Activated T-helper 1 cell treated with anti-CD3 and anti-CD28 coated beads, Interleukin-2, amount 50 U/mL, for 16 hours (primary cell): ENCODE data around the gene IL25.
"Not testable (repeated sequence)": the region's sequence is repeated elsewhere in the genome, so short reads cannot be mapped to it uniquely, and the experiment has no call there.

Experiments used
- DNase-seq, 2 donors: peaks; one replicate each; pipeline ENCODE4 v3.0.0-alpha.2; 2020; ENCODE audit warnings: low read depth in 1 of 2, low spot score in 1 of 2

IL25 gene

DNA sequence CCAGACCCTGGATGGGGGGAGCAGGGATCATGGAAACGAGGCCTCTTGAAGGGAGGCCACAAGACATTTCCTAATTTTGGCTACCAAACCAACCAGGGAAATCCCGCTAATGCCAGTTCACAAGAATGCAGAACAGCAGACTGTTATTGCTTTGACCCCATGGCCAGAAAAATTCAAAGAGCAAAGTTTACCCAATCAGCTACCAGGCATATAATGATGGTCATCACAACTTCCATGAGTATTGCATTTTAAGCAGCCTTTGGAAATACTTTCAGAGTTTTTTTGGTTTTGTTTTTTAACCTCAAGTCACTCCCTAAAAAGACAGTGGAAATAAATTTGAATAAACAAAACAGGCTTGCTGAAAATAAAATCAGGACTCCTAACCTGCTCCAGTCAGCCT lies at the start of gene IL25:
Gene IL25 (plus strand): TSS at position 301 of the 400 bp plus-strand sequence.
- DNase-seq, result no peak

DNA sequence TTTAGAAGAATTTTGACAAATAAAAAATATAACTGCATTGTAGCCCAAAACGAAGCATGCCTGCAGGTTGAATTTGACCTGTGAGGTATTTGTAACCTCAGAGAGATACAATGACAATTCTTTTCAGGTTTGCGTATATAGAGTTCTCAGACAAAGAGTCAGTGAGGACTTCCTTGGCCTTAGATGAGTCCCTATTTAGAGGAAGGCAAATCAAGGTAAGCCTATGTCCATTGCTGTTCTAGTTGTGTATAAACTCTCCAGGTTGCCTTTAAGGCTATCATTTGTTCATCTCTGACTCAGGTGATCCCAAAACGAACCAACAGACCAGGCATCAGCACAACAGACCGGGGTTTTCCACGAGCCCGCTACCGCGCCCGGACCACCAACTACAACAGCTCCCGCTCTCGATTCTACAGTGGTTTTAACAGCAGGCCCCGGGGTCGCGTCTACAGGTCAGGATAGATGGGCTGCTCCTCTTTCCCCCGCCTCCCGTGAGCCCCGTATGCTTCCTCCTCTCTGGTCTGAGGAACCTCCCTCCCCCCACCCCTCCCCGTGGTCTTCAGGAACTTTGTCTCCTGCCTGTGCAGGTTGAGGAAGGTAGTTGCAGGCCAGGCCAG lies 48.7 kb upstream of the IL25 start:
- no peak for DNase-seq

DNA sequence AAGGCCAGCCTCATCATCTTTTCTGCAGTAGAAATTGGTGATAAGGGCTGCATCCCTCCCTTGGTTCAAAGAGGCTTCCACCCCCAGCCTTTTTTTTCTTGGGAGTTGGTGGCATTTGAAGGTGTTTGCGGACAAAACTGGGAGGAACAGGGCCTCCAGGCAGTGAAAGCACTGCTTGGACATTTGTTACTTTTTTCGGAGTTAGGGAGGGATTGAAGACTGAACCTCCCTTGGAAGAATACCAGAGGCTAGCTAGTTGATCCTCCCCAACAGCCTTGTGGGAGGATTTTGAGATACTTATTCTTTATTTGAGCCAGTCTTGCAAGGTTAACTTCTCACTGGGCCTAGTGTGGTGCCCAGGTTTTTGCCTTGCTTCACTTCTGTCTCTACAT lies 48.2 kb upstream of the IL25 start:
- no peak for DNase-seq

DNA sequence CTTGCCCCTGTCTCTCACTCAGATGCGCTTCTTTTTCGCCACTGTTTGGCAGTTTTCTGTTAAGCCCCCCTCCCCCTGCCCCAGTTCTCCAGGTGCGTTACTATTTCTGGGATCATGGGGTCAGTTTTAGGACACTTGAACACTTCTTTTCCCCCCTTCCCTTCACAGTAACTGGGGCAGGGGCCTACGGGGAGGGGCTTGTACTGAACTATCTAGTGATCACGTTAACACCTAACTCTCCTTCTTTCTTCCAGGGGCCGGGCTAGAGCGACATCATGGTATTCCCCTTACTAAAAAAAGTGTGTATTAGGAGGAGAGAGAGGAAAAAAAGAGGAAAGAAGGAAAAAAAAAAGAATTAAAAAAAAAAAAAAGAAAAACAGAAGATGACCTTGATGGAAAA lies 47.6 kb upstream of the IL25 start:
- no peak for DNase-seq

DNA sequence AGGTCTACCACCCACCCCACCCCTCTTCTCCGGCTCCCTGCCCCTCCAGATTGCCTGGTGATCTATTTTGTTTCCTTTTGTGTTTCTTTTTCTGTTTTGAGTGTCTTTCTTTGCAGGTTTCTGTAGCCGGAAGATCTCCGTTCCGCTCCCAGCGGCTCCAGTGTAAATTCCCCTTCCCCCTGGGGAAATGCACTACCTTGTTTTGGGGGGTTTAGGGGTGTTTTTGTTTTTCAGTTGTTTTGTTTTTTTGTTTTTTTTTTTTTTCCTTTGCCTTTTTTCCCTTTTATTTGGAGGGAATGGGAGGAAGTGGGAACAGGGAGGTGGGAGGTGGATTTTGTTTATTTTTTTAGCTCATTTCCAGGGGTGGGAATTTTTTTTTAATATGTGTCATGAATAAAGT lies 46.9 kb upstream of the IL25 start:
- not testable (repeated sequence) for DNase-seq

DNA sequence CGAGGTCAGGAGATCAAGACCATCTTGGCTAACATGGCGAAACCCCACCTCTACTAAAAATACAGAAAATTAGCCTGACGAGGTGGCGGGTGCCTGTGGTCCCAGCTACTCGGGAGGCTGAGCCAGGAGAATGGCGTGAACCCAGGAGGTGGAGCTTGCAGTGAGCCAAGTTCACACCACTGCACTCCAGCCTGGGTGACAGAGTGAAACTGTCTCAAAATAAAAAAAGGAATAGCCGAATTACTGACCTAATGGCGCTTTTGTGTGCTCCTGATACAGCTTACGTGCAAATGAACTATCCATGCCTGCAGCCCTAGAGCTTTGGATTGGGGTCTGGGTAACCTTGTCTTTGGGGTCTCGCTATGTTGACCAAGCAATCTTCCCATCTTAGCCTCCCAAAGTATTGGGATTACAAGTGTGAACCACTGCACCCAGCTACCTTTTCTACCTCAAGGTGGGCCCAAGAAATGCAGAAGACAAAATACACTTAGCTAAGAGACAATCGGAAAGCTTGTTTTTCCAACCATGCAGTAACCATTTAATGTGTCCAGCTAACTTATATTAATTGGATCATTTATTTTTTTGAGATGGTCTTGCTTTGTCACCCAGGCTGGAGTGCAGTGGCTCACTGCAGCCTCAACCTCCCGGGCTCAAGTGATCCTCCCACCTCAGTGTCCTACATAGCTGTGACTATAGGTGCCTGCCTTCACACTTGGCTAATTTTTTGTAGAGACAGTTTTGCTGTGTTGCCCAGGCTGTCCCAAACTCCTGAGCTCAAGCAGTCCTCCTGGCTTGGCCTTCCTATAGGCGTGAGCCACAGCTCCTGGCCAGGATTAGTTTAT lies 45.9 kb upstream of the IL25 start:
- no peak for DNase-seq

DNA sequence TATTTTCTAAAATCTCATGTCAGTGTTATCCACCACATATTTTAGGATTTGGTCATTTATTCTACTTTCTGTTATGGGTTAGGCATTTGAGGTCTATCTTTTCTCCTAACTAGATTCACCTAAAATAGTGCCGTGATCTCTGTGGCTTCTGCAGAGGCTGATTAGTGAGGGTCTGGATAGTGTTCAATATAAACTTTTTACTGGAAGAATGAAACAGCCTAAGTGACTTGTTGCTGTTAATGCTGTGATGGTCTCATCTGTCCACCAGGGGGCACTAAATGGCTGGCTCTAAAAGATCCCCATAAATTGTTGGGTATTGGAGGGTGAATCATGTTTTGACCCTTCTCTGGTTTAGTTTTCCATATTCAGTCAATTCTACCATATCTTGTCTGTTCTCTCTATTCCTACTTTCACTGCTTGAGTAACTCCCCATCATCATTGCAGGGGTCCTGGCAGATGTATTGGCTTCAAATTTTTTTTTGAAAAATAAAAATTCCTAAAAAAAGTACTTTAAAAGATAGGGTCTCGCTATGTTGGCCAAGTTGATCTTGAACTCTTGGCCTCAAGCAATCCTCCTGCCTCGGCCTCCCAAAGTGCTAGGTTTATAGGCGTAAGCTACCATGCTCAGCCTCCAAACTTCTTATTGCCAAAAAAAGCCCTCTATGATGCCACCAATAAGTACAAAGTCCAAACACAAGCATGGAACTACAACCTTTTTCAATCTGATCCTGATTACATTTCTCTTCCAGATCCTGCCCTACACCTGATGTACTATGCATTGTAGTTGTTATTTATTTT lies 44.5 kb upstream of the IL25 start:
- DNase-seq, result peak in 1 of 2 donors; percentile 48

DNA sequence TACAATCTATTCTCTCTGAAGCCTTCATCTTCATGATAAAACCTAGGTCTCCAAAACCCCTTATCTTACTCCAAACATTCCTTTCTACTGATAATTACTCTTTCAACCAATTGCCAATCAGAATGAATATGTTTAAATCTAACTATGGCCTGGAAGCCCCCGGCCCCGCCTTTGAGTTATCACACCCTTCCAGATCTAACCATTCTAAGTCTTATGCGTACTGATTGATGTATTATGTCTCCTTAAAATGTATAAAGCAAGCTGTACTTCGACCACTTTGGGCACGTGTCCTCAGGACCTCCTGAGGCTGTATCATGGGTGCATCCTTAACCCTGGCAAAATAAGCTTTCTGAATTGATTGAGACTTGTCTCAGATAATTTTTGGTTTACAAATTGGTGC lies 37.0 kb upstream of the IL25 start:
- DNase-seq, result no peak

DNA sequence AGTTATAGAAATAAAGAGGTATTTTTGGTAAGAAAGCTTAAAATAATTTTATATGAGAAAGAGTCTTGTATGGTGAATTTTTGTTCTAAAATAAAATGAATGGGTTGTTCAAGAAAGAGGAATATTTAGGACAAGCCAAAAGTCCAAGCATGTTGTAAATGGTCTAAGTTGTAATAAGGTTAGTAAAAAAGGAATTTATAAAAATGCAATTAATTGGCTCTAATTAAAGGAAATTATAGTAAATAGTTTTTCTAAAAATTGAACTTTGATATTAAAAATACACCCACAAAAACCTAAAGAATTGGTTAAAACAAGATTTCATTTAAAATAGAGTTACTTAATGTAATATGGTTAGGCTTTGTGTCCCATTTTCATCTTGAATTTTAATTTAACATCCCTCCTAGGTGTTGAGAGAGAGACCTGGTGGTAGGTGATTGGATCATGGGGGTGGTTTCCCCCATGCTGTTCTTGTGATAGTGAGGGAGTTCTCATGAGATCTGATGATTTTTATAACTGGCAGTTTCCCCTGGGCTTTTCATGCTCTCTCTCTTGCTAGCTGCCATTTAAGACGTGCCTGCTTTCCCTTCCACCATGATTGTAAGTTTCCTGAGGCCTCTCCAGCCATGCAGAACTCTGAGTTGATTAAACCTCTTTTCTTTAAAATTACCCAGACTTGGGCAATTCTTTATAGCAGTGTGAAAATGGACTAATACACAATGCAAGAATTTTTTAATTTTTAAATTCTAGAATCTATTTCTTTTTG lies 32.9 kb upstream of the IL25 start:
- DNase-seq, result no peak

DNA sequence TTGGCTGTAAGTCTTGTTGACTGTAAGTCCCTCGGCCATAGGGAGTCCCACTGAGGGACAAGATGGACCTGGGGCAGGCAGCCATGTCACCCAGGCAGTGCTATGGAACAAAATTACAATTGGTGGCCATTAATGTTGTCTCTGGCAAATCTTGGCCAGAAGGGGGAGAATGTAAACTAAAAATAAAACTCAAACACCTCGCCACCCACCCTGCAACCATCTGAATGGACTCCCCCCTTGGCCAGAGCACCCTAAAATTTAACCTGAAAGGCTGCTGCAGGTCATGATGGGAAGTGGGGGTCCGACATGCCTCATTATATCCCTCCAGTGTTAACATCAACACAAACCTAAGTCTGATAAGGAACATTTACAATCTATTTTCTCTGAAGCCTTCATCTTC lies 28.1 kb upstream of the IL25 start:
- no peak for DNase-seq

DNA sequence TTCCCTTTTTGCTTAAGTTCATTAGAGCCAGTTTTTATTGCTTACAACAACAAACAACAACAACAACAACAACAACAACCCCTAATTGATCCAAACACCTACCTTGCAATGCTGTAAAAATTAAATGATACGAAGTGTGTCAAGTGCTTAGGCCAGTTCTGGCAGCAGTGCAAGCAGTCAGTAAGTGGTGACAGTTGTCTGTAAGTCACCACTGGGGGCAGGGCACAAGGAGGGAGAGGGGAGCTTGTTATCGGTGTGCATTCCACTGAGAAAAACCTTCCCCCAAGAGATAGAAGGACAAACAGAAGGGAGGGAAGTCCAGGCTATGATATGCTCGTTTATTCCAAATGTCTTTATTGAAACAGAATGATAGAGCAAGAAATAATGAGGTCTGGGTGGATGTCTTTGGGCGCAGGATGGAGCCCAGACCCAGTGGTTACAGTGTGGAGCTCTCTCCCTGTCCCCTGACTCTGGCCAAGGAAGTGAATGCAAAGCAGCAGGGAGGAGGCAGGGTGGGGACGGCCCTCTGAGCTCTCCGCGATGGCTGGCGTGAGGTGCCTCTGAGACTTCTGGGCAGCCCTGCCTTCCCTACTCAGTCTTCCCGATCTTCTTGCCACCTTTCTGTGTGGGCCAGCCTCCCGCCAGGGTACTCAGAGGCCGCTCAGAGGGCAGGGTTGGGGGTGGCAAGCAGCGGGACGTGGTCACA lies 26.5 kb upstream of the IL25 start:
- no peak for DNase-seq

DNA sequence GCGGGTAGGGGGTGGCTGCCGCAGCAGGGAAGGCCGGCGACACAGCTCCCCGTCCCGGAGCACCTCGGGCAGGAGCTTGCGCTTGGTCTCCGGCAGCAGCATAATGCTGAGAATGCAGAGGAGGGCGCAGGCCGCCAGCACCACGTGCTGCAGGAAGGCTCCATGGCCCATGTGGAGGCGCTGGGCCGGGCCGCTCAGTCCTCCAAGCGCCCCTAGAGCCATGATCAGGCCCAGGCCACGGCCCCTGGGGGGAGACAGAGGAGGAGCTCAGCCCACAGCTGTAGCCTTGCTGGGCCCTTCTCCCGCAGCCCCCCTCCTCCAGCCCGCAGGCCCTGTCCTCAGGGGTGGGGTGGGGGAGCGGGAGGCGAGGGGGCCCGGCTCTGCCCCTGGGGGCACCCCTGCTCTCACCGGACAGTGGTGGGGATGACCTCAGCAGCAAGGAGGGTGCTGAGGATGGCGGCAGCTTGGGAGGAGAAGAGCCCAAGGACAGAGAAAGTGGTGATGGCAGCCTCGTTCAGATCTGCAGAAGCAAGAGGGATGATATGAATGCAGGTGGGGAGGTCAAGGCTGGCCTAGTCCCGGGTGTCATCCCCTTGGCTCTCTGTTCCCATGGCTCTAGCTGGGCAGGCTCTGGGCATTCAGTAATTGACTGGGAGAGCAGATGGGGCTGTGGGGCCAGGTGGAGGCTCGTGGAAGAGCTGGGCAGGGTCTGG lies 25.8 kb upstream of the IL25 start:
- DNase-seq, result no peak

DNA sequence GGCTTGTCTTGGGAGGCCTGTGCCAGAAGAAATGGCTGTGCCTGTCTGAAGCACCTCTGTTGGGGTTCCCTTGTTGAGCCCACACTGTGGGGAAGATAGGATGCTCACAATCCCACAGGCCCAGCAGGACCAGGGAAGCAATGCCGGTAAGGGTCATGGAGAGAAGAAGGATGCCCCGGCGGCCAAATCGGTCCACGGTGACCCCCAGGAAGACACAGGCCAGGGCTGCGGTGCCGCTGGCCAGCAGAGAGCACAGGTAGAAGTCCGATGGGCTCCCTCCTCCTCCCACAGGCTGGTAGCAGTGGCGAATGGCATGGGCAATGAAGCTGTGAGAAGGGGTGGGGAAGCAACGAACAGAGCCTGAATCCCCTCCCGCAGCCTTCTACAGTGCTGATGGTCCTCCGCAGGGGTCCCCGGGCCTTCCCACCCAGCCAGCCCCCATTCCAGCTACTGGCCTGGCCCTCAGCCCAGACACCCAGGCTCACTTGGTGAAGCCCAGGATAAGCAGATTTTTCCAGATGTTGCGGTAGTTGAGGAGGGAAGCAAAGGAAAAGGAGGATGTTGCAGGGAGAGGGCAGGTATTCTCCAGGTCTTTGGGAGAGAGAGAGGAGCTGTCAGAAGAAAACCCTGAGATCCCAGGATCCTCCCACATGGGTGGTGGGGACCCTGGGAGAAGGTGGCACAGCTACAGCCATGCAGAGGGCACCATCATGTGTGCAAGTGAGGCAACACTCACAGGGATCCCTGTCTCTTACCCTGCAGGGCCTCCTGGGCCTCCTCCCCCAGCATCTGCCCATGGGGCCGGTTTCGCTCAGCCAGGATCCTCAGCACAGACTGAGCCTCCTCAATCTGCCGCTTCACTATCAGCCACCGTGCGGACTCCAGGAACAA lies 25.0 kb upstream of the IL25 start:
- DNase-seq, result no peak

DNA sequence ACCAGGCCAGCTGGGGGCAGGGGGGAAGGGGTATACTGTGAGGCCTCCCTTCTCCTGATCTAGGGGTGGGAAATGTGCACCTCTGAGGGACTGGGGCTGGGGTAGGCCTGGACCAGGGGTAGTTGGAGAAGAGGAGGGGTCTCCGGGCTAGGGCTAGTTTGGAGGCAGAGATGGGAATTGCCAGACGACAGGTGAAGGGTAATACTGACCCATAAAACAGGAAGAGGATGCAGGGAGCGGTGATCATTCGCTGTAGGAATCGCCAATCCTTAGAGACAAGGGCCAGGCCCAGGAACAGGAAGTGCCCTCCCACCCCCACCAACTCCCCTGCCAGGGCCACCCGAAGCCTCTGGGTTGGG lies 24.3 kb upstream of the IL25 start:
- DNase-seq, result no peak

DNA sequence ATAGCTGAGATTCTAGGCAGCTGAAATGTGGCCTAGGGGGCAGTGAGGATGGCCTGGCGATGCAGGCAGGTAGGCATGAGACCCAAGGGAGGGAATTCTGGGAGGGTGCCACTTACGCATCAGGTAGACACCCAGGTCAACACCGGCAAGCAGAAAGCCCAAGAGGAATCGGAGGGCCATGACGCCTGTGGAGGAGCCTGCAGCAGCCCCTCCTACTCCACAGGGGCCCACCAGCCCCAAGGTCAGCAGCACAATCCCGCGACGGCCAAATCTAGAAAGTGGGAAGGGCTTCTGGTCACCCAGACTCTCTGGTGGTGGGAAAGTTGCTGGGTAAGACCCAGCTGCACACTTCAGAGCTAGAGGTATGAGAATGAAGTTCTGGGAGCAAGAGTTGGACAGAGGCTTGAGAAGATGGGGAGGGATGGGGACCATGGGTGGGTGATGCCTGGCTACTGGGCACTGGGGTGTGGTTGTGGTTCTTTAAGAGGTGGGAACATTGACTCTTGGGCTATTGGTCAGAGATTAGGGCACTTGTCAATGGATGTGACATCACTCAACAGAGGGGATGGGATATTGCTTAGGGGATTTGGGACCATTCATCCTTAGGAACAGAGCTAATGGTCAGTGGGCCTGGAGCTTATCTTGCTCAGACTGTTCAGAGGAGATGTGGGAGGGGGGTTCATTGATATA lies 23.3 kb upstream of the IL25 start:
- no peak for DNase-seq

DNA sequence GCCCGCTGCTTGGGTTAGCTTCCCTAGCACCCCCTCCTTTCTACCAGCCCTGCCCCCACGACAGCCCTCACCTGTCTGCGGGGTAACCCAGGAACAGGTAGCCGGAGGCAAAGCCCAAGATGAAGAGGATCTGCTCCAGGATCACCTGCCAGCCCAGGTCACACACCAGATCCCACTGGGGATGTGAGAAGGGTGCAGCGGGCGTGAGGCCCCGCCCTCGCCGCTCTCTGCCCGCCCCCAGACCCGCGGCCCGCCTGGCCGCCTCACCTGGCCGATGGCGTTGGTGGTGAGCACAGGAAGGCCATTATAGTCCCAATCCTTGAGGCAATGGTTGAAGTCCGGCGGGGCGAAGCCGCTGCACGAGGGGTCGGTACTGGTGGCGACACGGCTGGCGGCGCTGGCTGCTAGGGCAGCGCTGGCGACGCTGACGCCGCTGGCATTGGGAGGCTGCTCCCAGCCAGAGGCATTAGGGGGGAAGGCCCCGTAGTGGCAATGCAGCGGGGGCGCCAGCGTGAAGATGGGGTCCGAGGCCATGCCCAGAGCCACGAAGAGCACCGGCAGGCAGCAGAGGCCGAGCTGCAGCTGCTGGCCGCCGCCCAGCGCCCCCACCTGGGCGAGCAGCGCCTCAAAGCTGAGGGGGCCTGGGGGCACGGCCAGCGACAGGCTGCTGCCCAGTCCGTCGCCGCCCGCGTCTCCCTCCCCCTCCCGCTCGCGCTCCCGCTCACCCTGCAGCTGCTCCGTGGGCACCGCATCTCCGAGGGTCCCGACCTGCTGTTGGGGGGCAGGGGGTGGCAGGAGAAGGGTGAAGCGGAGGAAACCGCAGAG lies 20.7 kb upstream of the IL25 start:
- no peak for DNase-seq

DNA sequence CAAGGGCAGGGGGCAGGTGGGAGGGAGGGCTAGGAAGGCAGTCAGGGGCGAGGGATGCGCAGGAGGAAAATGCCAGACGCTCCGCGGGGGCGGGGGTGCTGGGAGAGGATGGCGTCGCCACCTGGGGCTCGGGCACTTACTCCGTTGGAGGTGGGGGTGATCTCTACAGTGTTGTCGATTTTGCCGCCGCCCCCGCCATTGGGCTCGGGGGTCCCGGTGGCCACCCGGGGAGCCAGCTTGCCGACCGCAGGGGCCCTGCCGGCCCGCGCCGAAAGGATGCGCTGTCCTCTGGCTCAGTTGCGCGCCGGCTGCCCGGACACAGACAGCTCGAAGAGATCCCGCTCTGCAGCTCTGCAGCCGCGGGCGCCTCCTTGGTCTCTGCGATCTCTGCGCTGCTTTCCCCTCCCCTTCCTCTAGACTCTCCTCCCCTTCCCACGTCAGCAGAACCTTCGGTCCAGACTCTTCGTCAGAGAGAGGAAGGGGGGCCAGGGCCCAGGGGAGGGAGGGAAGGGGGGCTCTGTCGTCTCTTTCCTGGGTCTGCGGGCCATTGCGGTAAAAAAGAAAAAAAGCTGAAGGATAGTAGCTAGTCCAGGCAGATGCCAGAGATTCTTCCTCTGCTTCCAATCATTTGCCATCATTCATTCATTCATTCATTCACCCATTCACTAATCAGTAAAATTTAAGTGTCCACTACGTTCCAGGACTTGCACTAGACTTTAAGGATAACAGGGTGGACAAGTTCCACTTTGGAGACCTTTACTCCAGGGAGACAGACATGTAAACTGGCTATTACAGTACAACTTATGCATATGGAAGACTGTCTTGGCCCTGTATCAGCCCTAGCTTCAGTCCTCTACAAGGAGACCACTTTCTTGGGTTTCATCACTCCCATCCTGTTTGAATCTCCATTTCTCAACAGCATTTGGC lies 19.8 kb upstream of the IL25 start, which contains the start of gene SLC22A17:
Gene SLC22A17 (minus strand): TSS at position 382 of the 927 bp plus-strand sequence.
- peak; percentile 19 to 27 for DNase-seq
